CD8-positive, alpha-beta memory T cell (primary cell): ENCODE data around the gene OPCML. TPM values are rescaled to one million over a fixed set of nuclear protein-coding genes. Genes with fewer than 3 reads are reported as not detected.

Experiments used
- CTCF ChIA-PET: fragments of 350-600 bp; sonication (Branson Sonifier 250); formaldehyde crosslinking; loops from one replicate; lab custom pipeline; 2021; ENCODE audit warnings: antibody characterized with exemption; lab: Charles Lee
- POLR2A ChIA-PET: fragments of 350-600 bp; sonication (Branson Sonifier 250); formaldehyde crosslinking; loops from one replicate; lab custom pipeline; 2021; ENCODE audit warnings: antibody characterized with exemption; lab: Charles Lee
- DNase-seq, 5 donors: peaks; one replicate each; pipeline versions ENCODE4 v3.0.0 to v3.0.0-alpha.2; 2020 to 2022; ENCODE audit warnings: mixed read lengths in 1 of 5
- H3K27ac ChIP-seq: one replicate; pipeline ENCODE4 v1.7.0; 2013; ENCODE audit warnings: low read depth, mild to moderate bottlenecking, low read length, moderate library complexity
- H3K27me3 ChIP-seq: 2 replicates; pipeline ENCODE4 v1.7.0; 2013; ENCODE audit warnings: low read length, mild to moderate bottlenecking; ENCODE audit not compliant: insufficient read depth, poor library complexity, severe bottlenecking
- H3K36me3 ChIP-seq: 2 replicates; pipeline ENCODE4 v1.7.0; 2013; ENCODE audit warnings: mild to moderate bottlenecking, low read length, moderate library complexity; ENCODE audit not compliant: insufficient read depth
- H3K4me1 ChIP-seq: 2 replicates; pipeline ENCODE4 v1.7.0; 2013; ENCODE audit warnings: mild to moderate bottlenecking, low read length, moderate library complexity; ENCODE audit not compliant: insufficient read depth
- H3K4me3 ChIP-seq: 2 replicates; pipeline ENCODE4 v1.7.0; 2013; ENCODE audit warnings: mild to moderate bottlenecking, low read length
- H3K9me3 ChIP-seq: 2 replicates; pipeline ENCODE4 v1.7.0; 2013; ENCODE audit warnings: mild to moderate bottlenecking, low read length
- H3K27ac Mint-ChIP-seq, 8 donors: one replicate each; pipeline ENCODE4 v1.8.0; 2020 to 2021; ENCODE audit warnings: mixed read lengths in 8 of 8, mild to moderate bottlenecking in 6 of 8, inconsistent platforms in 3 of 8, moderate library complexity in 3 of 8
- H3K27me3 Mint-ChIP-seq, 2 donors: one replicate each; pipeline ENCODE4 v1.8.0; 2020 to 2021; ENCODE audit warnings: mixed read lengths in 2 of 2, mild to moderate bottlenecking in 1 of 2, moderate library complexity in 1 of 2
- H3K36me3 Mint-ChIP-seq, 3 donors: one replicate each; pipeline ENCODE4 v1.8.0; 2020 to 2021; ENCODE audit warnings: mixed read lengths in 3 of 3, inconsistent platforms in 1 of 3, mild to moderate bottlenecking in 1 of 3
- H3K4me1 Mint-ChIP-seq, 3 donors: one replicate each; pipeline ENCODE4 v1.8.0; 2020 to 2021; ENCODE audit warnings: mixed read lengths in 3 of 3, inconsistent platforms in 1 of 3, mild to moderate bottlenecking in 1 of 3
- H3K4me3 Mint-ChIP-seq, 7 donors: one replicate each; pipeline ENCODE4 v1.8.0; 2020 to 2021; ENCODE audit warnings: mixed read lengths in 7 of 7, mild to moderate bottlenecking in 6 of 7, moderate library complexity in 4 of 7, inconsistent platforms in 2 of 7
- H3K9me3 Mint-ChIP-seq, 5 donors: one replicate each; pipeline ENCODE4 v1.8.0; 2020 to 2022; ENCODE audit warnings: mixed read lengths in 5 of 5, mild to moderate bottlenecking in 3 of 5, moderate library complexity in 2 of 5, inconsistent platforms in 1 of 5
- polyA plus RNA-seq: library from polyadenylated mRNA; unstranded; fragments of 300-500 nt; fragmentation: Illumina TruSeq; gene quantifications from one replicate; pipeline ENCODE4 v1.2.3, GENCODE V29; 2021
- total RNA-seq, 2 experiments: library from RNA; stranded (reverse); gene quantifications; one replicate each; pipeline ENCODE4 v1.2.3, GENCODE V29; 2021

Gene OPCML
- total and polyA plus RNA-seq, 3 experiments from 2014 or later = not detected

GRCh38 chr11:132605825-132606570 lies 926.3 kb downstream of the OPCML start:
- H3K4me3 Mint-ChIP-seq = no peak overlapping the region
- no peak overlapping the region for H3K27ac Mint-ChIP-seq
- ChIA-PET CTCF (no interaction called here), POLR2A (no interaction called here)
- DNase-seq = no peak
- H3K9me3 Mint-ChIP-seq = peaks cover 0 to 11% (median 2%) of the 10 kb centered on the region in 5 donors
- no peak overlapping the region for H3K4me3 ChIP-seq
- H3K27ac ChIP-seq = no peak overlapping the region
- no peaks in the 10 kb centered on the region for H3K9me3 ChIP-seq
- no peaks in the 10 kb centered on the region for H3K27me3 ChIP-seq
- H3K36me3 Mint-ChIP-seq = no peaks in the 10 kb centered on the region
- H3K36me3 ChIP-seq = no peaks in the 10 kb centered on the region
- H3K4me1 Mint-ChIP-seq = no peaks in the 10 kb centered on the region
- peaks cover 0 to 6% of the 10 kb centered on the region in 2 donors for H3K27me3 Mint-ChIP-seq
- H3K4me1 ChIP-seq = no peaks in the 10 kb centered on the region

DNA sequence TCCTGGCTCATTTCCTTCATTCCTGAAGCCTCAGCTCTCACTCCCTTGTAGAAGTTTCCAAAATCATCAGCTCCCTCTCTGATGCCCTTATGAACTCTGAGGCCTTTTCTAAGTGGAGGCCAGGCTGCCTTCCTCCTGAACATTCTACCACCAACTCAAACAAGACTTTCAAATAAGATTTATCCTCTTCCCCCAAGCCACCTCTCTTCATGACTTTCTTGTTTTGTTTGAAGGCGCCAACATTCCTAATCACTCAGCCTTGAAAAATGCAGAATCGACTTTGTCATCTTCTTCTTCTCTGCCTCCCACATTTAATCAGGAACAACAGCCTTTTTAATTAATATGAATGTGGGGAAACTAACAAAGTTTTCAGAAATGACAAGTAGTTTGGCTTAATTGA lies 927.9 kb downstream of the OPCML start:
- Histone ChIP-seq H3K4me1 (no peaks in the 10 kb centered on the region), H3K4me3 (no peak overlapping the region), H3K36me3 (no peaks in the 10 kb centered on the region), H3K9me3 (no peaks in the 10 kb centered on the region), H3K27me3 (no peaks in the 10 kb centered on the region), H3K27ac (no peak overlapping the region)
- peaks cover 0 to 11% (median 2%) of the 10 kb centered on the region in 5 donors for H3K9me3 Mint-ChIP-seq
- no peak overlapping the region for H3K4me3 Mint-ChIP-seq
- peaks cover 0 to 6% of the 10 kb centered on the region in 2 donors for H3K27me3 Mint-ChIP-seq
- DNase-seq = no peak
- H3K4me1 Mint-ChIP-seq = no peaks in the 10 kb centered on the region
- no peaks in the 10 kb centered on the region for H3K36me3 Mint-ChIP-seq
- ChIA-PET POLR2A (no interaction called here), CTCF (no interaction called here)
- peak overlapping the region in 1 of 8 donors; percentile 12 for H3K27ac Mint-ChIP-seq

DNA sequence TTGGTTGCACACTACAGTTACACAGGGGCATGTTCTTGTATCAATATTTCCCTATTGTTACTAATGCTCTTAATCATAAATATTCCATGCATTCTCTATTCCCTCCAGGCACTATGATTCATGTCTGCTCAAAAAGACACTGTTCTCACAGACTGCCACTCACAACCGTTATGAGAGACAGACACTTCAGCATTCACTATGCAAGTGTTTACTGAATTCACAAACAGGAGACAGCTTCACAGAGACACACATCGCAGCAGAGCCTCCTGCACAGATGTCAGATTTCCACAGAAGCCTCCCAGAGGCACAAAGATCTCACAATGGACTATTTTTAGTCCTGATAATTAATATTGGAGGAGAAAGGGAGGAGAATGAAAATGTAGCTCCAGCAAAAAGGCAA lies 930.4 kb downstream of the OPCML start:
- Histone ChIP-seq H3K9me3 (no peaks in the 10 kb centered on the region), H3K4me1 (no peaks in the 10 kb centered on the region), H3K27ac (no peak overlapping the region), H3K4me3 (no peak overlapping the region), H3K36me3 (no peaks in the 10 kb centered on the region), H3K27me3 (no peaks in the 10 kb centered on the region)
- peaks cover 0 to 6% of the 10 kb centered on the region in 2 donors for H3K27me3 Mint-ChIP-seq
- H3K4me3 Mint-ChIP-seq = no peak overlapping the region
- ChIA-PET POLR2A (no interaction called here), CTCF (no interaction called here)
- no peaks in the 10 kb centered on the region for H3K36me3 Mint-ChIP-seq
- H3K4me1 Mint-ChIP-seq = no peaks in the 10 kb centered on the region
- DNase-seq = no peak
- peaks cover 0 to 11% (median 2%) of the 10 kb centered on the region in 5 donors for H3K9me3 Mint-ChIP-seq
- H3K27ac Mint-ChIP-seq = no peak overlapping the region

- H3K9me3 Mint-ChIP-seq = peaks cover 0 to 4% (median 0%) of the 10 kb centered on the region in 5 donors
- no peak overlapping the region for H3K4me3 Mint-ChIP-seq
- Histone ChIP-seq H3K4me3 (no peak overlapping the region), H3K9me3 (no peaks in the 10 kb centered on the region), H3K4me1 (no peaks in the 10 kb centered on the region), H3K27me3 (no peaks in the 10 kb centered on the region), H3K36me3 (no peaks in the 10 kb centered on the region), H3K27ac (no peak overlapping the region)
- no peak overlapping the region for H3K27ac Mint-ChIP-seq
- no peaks in the 10 kb centered on the region for H3K36me3 Mint-ChIP-seq
- CTCF ChIA-PET = no interaction called here
- peaks cover 0 to 4% (median 0%) of the 10 kb centered on the region in 3 donors for H3K4me1 Mint-ChIP-seq
- POLR2A ChIA-PET = no interaction called here
- peaks cover 0 to 2% of the 10 kb centered on the region in 2 donors for H3K27me3 Mint-ChIP-seq
- DNase-seq = no peak
Measured at GRCh38 chr11:132595711-132596134, 936.6 kb downstream of the OPCML start.

- no peaks in the 10 kb centered on the region for H3K9me3 ChIP-seq
- Mint-ChIP-seq H3K36me3 (no peaks in the 10 kb centered on the region), H3K9me3 (peaks cover 0 to 4% (median 0%) of the 10 kb centered on the region in 5 donors), H3K27me3 (peaks cover 0 to 2% of the 10 kb centered on the region in 2 donors), H3K4me1 (peaks cover 0 to 4% (median 0%) of the 10 kb centered on the region in 3 donors), H3K27ac (no peak overlapping the region), H3K4me3 (no peak overlapping the region)
- no peak for DNase-seq
- no peak overlapping the region for H3K4me3 ChIP-seq
- no peaks in the 10 kb centered on the region for H3K4me1 ChIP-seq
- H3K36me3 ChIP-seq = no peaks in the 10 kb centered on the region
- no peak overlapping the region for H3K27ac ChIP-seq
- POLR2A ChIA-PET = no interaction called here
- CTCF ChIA-PET = no interaction called here
- H3K27me3 ChIP-seq = no peaks in the 10 kb centered on the region
Measured at GRCh38 chr11:132595246-132595645, 937.1 kb downstream of the OPCML start.

- H3K9me3 ChIP-seq = no peaks in the 10 kb centered on the region
- peaks cover 0 to 11% (median 2%) of the 10 kb centered on the region in 5 donors for H3K9me3 Mint-ChIP-seq
- H3K36me3 Mint-ChIP-seq = no peaks in the 10 kb centered on the region
- CTCF ChIA-PET = interaction anchor here (0.6 kb wide), 1 partner anchor 65 kb away, joined by 3 read pairs; no protein-coding TSS in a partner anchor
- peaks cover 0 to 2% of the 10 kb centered on the region in 2 donors for H3K27me3 Mint-ChIP-seq
- H3K27ac Mint-ChIP-seq = peak overlapping the region in 1 of 8 donors; percentile 24
- H3K4me3 Mint-ChIP-seq = no peak overlapping the region
- no peak overlapping the region for H3K27ac ChIP-seq
- DNase-seq = no peak
- no peaks in the 10 kb centered on the region for H3K36me3 ChIP-seq
- H3K4me3 ChIP-seq = no peak overlapping the region
- no peaks in the 10 kb centered on the region for H3K4me1 ChIP-seq
- peaks cover 0 to 4% (median 0%) of the 10 kb centered on the region in 3 donors for H3K4me1 Mint-ChIP-seq
- POLR2A ChIA-PET = no interaction called here
- H3K27me3 ChIP-seq = no peaks in the 10 kb centered on the region
Measured at GRCh38 chr11:132590986-132591385, 941.3 kb downstream of the OPCML start.

DNA sequence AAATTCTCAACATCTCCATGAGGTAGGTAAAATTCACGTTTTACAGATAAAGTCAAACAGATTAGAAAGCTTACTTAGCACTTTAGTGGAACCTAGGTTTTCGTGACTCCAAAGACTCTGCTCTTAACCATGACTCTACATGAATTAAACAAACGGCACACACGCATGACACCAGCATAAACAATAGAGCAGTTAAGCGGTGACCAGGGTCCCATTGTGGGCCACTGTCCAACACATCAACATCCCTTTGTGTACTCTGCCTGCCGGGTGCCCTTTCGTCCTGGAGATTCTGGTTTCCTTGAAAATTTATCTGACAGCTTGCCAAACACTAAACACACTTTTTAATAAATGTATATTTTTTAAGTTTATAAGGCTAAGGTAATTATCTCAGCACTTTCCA lies 941.7 kb downstream of the OPCML start:
- Mint-ChIP-seq H3K9me3 (peaks cover 0 to 12% (median 2%) of the 10 kb centered on the region in 5 donors), H3K27ac (no peak overlapping the region), H3K4me1 (peaks cover 0 to 4% (median 0%) of the 10 kb centered on the region in 3 donors), H3K27me3 (peaks cover 0 to 2% of the 10 kb centered on the region in 2 donors), H3K36me3 (no peaks in the 10 kb centered on the region), H3K4me3 (no peak overlapping the region)
- Histone ChIP-seq H3K36me3 (no peaks in the 10 kb centered on the region), H3K27me3 (no peaks in the 10 kb centered on the region), H3K4me1 (no peaks in the 10 kb centered on the region), H3K27ac (no peak overlapping the region), H3K9me3 (no peaks in the 10 kb centered on the region), H3K4me3 (no peak overlapping the region)
- POLR2A ChIA-PET = no interaction called here
- no peak for DNase-seq
- CTCF ChIA-PET = interaction anchor here (0.6 kb wide), 1 partner anchor 65 kb away, joined by 3 read pairs; no protein-coding TSS in a partner anchor

GRCh38 chr11:132589791-132590190 lies 942.5 kb downstream of the OPCML start:
- ChIA-PET POLR2A (no interaction called here), CTCF (no interaction called here)
- Histone ChIP-seq H3K27me3 (no peaks in the 10 kb centered on the region), H3K27ac (no peak overlapping the region), H3K9me3 (no peaks in the 10 kb centered on the region), H3K4me3 (no peak overlapping the region), H3K36me3 (no peaks in the 10 kb centered on the region), H3K4me1 (no peaks in the 10 kb centered on the region)
- Mint-ChIP-seq H3K4me1 (peaks cover 0 to under 1% (median 0%) of the 10 kb centered on the region in 3 donors), H3K27me3 (peaks cover 0 to 2% of the 10 kb centered on the region in 2 donors), H3K4me3 (no peak overlapping the region), H3K36me3 (no peaks in the 10 kb centered on the region), H3K27ac (no peak overlapping the region), H3K9me3 (peaks cover 0 to 14% (median 2%) of the 10 kb centered on the region in 5 donors)
- DNase-seq = no peak
